ENCODE measurements around the gene RNF168. TPM values are rescaled to one million over a fixed set of nuclear protein-coding genes. Genes with fewer than 3 reads are reported as not detected.

RNF168 gene
- total and polyA plus RNA-seq, 2 donors (not counting 1 experiment from before 2014, with no cell fraction given) = 3.4 to 42.7 TPM

- no peak overlapping the region for H3K27ac Mint-ChIP-seq
- 93% methylated on average over 3 of the region's 4 CpGs for WGBS (ENCODE audit: insufficient coverage)
Observed at GRCh38 chr3:196496183-196496582, 7.4 kb downstream of the RNF168 start.

GRCh38 chr3:196493292-196493691 is 10.3 kb downstream of the RNF168 start:
- Mint-ChIP-seq H3K9me3 (ENCODE audit: insufficient read depth) (no peaks in the 10 kb centered on the region), H3K4me3 (no peak overlapping the region), H3K27ac (no peak overlapping the region), H3K27me3 (no peaks in the 10 kb centered on the region), H3K4me1 (peaks cover 18% of the 10 kb centered on the region)
- H2AFZ ChIP-seq (ENCODE audit: insufficient read depth, low read depth, low read length, poor library complexity, severe bottlenecking) = no peak overlapping the region
- H4K20me1 ChIP-seq (ENCODE audit: control insufficient read depth, insufficient read depth, low read length, poor library complexity, severe bottlenecking) = peaks cover 90% of the 10 kb centered on the region
- intact Hi-C loops (cut with micrococcal nuclease) = no loop called here
- no peak for TF ChIP-seq EZH2 (IDR thresholded peaks at IDR 0.05; ENCODE audit: borderline replicate concordance, insufficient read depth, low read depth, low read length, poor library complexity, severe bottlenecking)
- no peak for TF ChIP-seq CTCF (IDR thresholded peaks at IDR 0.05)
- ATAC-seq (ENCODE audit: low read depth) (no peak), DNase-seq (no peak)
- POLR2A ChIA-PET = no interaction called here
- H3K27me3 ChIP-seq (replicated peaks in 1 of 4; ENCODE audit: control extremely low read depth in 1 of 4, control insufficient read depth in 3 of 4, insufficient read depth in 4 of 4, low read length in 3 of 4) = no peaks in the 10 kb centered on the region
- H3K36me3 ChIP-seq (replicated peaks in 1 of 2; ENCODE audit: control extremely low read depth in 1 of 2, control insufficient read depth in 1 of 2, extremely low read depth in 1 of 2, insufficient read depth in 2 of 2, low read length in 1 of 2) = peaks cover 0 to 8% of the 10 kb centered on the region in 2 experiments
- peaks cover 92% of the 10 kb centered on the region for H3K79me2 ChIP-seq (ENCODE audit: control insufficient read depth, insufficient read depth, low read length)
- WGBS (ENCODE audit: insufficient coverage) = 100% methylated on average over 6 of the region's 7 CpGs
- no peak overlapping the region for H3K4me2 ChIP-seq (replicated peaks; ENCODE audit: low read depth, low read length, poor library complexity, severe bottlenecking)
- no peaks in the 10 kb centered on the region for H3K9me3 ChIP-seq (ENCODE audit: control extremely low read depth in 1 of 3, control insufficient read depth in 2 of 3, insufficient read depth in 1 of 3, low read length in 2 of 3)
- H3K9ac ChIP-seq (ENCODE audit: low read length) = no peak overlapping the region
- CTCF ChIA-PET = no interaction called here
- H3K4me1 ChIP-seq (ENCODE audit: control insufficient read depth in 2 of 2, insufficient read depth in 2 of 2, low read length in 2 of 2) = no peaks in the 10 kb centered on the region
- H3K27ac ChIP-seq (ENCODE audit: low read length in 2 of 2) = no peak overlapping the region
- H3K4me3 ChIP-seq (ENCODE audit: control extremely low read depth in 1 of 5, extremely low read depth in 1 of 5, insufficient read depth in 1 of 5, low read depth in 2 of 5, low read length in 4 of 5) = no peak overlapping the region

More at GRCh38 chr3:196496183-196496582, 7.4 kb downstream of the RNF168 start:
- H3K9me3 ChIP-seq (ENCODE audit: control extremely low read depth in 1 of 3, control insufficient read depth in 2 of 3, insufficient read depth in 1 of 3, low read length in 2 of 3) = no peaks in the 10 kb centered on the region
- intact Hi-C loops (cut with micrococcal nuclease) = no loop called here
- Mint-ChIP-seq H3K9me3 (ENCODE audit: insufficient read depth) (no peaks in the 10 kb centered on the region), H3K4me1 (peaks cover 39% of the 10 kb centered on the region), H3K4me3 (no peak overlapping the region), H3K27me3 (no peaks in the 10 kb centered on the region)
- DNase-seq (no peak), ATAC-seq (ENCODE audit: low read depth) (no peak)
- POLR2A ChIA-PET = no interaction called here
- peaks cover 98% of the 10 kb centered on the region for H3K79me2 ChIP-seq (ENCODE audit: control insufficient read depth, insufficient read depth, low read length)
- peaks cover 0 to 9% of the 10 kb centered on the region in 2 experiments for H3K36me3 ChIP-seq (replicated peaks in 1 of 2; ENCODE audit: control extremely low read depth in 1 of 2, control insufficient read depth in 1 of 2, extremely low read depth in 1 of 2, insufficient read depth in 2 of 2, low read length in 1 of 2)
- no peak for TF ChIP-seq EZH2 (IDR thresholded peaks at IDR 0.05; ENCODE audit: borderline replicate concordance, insufficient read depth, low read depth, low read length, poor library complexity, severe bottlenecking)
- no peak for TF ChIP-seq CTCF (IDR thresholded peaks at IDR 0.05)
- no peak overlapping the region for H2AFZ ChIP-seq (ENCODE audit: insufficient read depth, low read depth, low read length, poor library complexity, severe bottlenecking)
- no peak overlapping the region for H3K9ac ChIP-seq (ENCODE audit: low read length)
- no peak overlapping the region for H3K4me2 ChIP-seq (replicated peaks; ENCODE audit: low read depth, low read length, poor library complexity, severe bottlenecking)
- H3K4me3 ChIP-seq (ENCODE audit: control extremely low read depth in 1 of 5, extremely low read depth in 1 of 5, insufficient read depth in 1 of 5, low read depth in 2 of 5, low read length in 4 of 5) = no peak overlapping the region
- no peaks in the 10 kb centered on the region for H3K27me3 ChIP-seq (replicated peaks in 1 of 4; ENCODE audit: control extremely low read depth in 1 of 4, control insufficient read depth in 3 of 4, insufficient read depth in 4 of 4, low read length in 3 of 4)
- CTCF ChIA-PET = no interaction called here
- H4K20me1 ChIP-seq (ENCODE audit: control insufficient read depth, insufficient read depth, low read length, poor library complexity, severe bottlenecking) = peaks cover 88% of the 10 kb centered on the region
- H3K27ac ChIP-seq (ENCODE audit: low read length in 2 of 2) = no peak overlapping the region
- H3K4me1 ChIP-seq (ENCODE audit: control insufficient read depth in 2 of 2, insufficient read depth in 2 of 2, low read length in 2 of 2) = peaks cover 10 to 15% of the 10 kb centered on the region in 2 donors

Data from B cell (primary cell).